ENCODE data around the gene TLCD2. TPM values are rescaled to one million over a fixed set of nuclear protein-coding genes. Genes with fewer than 3 reads are reported as not detected.
"Not testable (repeated sequence)": the region's sequence is repeated elsewhere in the genome, so short reads cannot be mapped to it uniquely, and the experiment has no call there.

TLCD2 gene
- total RNA-seq, 6 experiments from 2014 or later, result 2.7 to 3.8 (median 3.2) TPM

GRCh38 chr17:1724869-1725641 is 14.9 kb upstream of the TLCD2 start:
- H3K27me3 Mint-ChIP-seq (ENCODE audit: insufficient read depth), result peaks cover 1% of the 10 kb centered on the region
- TF ChIP-seq, protein P1, sequence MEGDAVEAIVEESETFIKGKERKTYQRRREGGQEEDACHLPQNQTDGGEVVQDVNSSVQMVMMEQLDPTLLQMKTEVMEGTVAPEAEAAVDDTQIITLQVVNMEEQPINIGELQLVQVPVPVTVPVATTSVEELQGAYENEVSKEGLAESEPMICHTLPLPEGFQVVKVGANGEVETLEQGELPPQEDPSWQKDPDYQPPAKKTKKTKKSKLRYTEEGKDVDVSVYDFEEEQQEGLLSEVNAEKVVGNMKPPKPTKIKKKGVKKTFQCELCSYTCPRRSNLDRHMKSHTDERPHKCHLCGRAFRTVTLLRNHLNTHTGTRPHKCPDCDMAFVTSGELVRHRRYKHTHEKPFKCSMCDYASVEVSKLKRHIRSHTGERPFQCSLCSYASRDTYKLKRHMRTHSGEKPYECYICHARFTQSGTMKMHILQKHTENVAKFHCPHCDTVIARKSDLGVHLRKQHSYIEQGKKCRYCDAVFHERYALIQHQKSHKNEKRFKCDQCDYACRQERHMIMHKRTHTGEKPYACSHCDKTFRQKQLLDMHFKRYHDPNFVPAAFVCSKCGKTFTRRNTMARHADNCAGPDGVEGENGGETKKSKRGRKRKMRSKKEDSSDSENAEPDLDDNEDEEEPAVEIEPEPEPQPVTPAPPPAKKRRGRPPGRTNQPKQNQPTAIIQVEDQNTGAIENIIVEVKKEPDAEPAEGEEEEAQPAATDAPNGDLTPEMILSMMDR (IDR thresholded peaks at IDR 0.05), result peak; percentile 34
- H3K4me1 Mint-ChIP-seq (ENCODE audit: low read depth), result peaks cover 19% of the 10 kb centered on the region
- peaks cover 10% of the 10 kb centered on the region for H3K36me3 Mint-ChIP-seq (ENCODE audit: low read depth)
- no peaks in the 10 kb centered on the region for H3K9me3 Mint-ChIP-seq
- no peak for DNase-seq
- peak overlapping the region; percentile 72 for H3K4me3 Mint-ChIP-seq
- H3K27ac Mint-ChIP-seq, result no peak overlapping the region

GRCh38 chr17:1724351-1724868 is 14.2 kb upstream of the TLCD2 start, which contains the start of gene WDR81:
Gene WDR81, plus strand, starts transcription at chr17:1724704. Its CDS starts 256 bp downstream, at chr17:1724960.
- Mint-ChIP-seq H3K36me3 (ENCODE audit: low read depth) (peaks cover 10% of the 10 kb centered on the region), H3K4me1 (ENCODE audit: low read depth) (peaks cover 13% of the 10 kb centered on the region), H3K4me3 (peak within 1 kb of the TSS; percentile 72), H3K27ac (peak within 1 kb of the TSS; percentile 64), H3K27me3 (ENCODE audit: insufficient read depth) (peaks cover 1% of the 10 kb centered on the region), H3K9me3 (no peaks in the 10 kb centered on the region)
- TF ChIP-seq, protein P1 (IDR thresholded peaks at IDR 0.05), result no peak
- peak; percentile 61 for DNase-seq

- not testable (repeated sequence) for H3K27ac Mint-ChIP-seq; H3K27me3 Mint-ChIP-seq (ENCODE audit: insufficient read depth); H3K4me3 Mint-ChIP-seq; H3K36me3 Mint-ChIP-seq (ENCODE audit: low read depth); H3K9me3 Mint-ChIP-seq
- peak; percentile 43 for DNase-seq
- H3K4me1 Mint-ChIP-seq (ENCODE audit: low read depth), result peaks cover 25% of the 10 kb centered on the region
These were observed 11.8 kb upstream of the TLCD2 start for GRCh38 chr17:1722022-1722421.

DNA sequence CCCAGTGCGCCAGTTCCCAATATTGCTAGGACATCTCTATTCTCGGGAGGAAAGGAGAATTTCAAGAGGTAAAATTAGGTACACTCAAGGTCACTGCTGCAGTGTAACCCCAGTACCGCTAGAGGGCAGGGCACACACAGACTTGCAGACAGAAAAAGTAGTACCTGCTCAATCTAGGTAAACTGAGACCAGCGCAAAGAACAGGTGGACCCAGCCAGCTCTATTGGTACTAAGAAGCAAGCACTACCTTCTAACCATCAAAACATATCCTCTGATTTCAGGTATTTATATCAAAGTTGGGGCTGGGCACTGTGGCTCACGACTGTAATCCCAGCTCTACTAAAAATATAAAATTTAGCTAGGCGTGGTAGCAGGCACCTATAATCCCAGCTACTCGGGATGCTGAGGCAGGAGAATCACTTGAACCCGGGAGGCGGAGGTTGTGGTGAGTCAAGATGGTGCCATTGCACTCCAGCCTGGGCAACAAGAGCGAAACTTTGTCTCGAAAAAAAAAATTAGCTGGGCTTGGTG is 10.7 kb upstream of the TLCD2 start:
- Mint-ChIP-seq H3K27ac (peak overlapping the region; percentile 16; the same call in 1 of the 2 replicates), H3K36me3 (ENCODE audit: low read depth) (peaks cover 5% of the 10 kb centered on the region; the same call in 1 of the 2 replicates), H3K9me3 (no peaks in the 10 kb centered on the region), H3K27me3 (ENCODE audit: insufficient read depth) (peaks cover 1% of the 10 kb centered on the region), H3K4me1 (ENCODE audit: low read depth) (peaks cover 25% of the 10 kb centered on the region), H3K4me3 (no peak overlapping the region)
- TF ChIP-seq, protein P1 (IDR thresholded peaks at IDR 0.05), result peak; percentile 99
- peak; percentile 28 for DNase-seq

GRCh38 chr17:1718362-1719165 is 8.4 kb upstream of the TLCD2 start:
- Mint-ChIP-seq H3K9me3 (no peaks in the 10 kb centered on the region), H3K36me3 (ENCODE audit: low read depth) (peaks cover 10% of the 10 kb centered on the region), H3K27me3 (ENCODE audit: insufficient read depth) (peaks cover 9% of the 10 kb centered on the region), H3K4me1 (ENCODE audit: low read depth) (peaks cover 24% of the 10 kb centered on the region), H3K4me3 (peak overlapping the region; percentile 94), H3K27ac (peak overlapping the region; percentile 100)
- TF ChIP-seq, protein P1 (IDR thresholded peaks at IDR 0.05), result no peak
- no peak for DNase-seq

All from HFFc6 (cell line).